Activated CD4-positive, alpha-beta memory T cell treated with anti-CD3 and anti-CD28 coated beads for 36 hours (primary cell): Measurements from ENCODE around the gene RHOT2. TPM values are rescaled to one million over a fixed set of nuclear protein-coding genes. Genes with fewer than 3 reads are reported as not detected.

Experiments used
- CTCF ChIA-PET: fragments of 350-600 bp; sonication (Branson Sonifier 250); formaldehyde crosslinking; loops from one replicate; lab custom pipeline; 2021; ENCODE audit warnings: antibody characterized with exemption, inconsistent platforms; lab: Charles Lee
- POLR2A ChIA-PET: fragments of 350-600 bp; sonication (Branson Sonifier 250); formaldehyde crosslinking; loops from one replicate; lab custom pipeline; 2021; ENCODE audit warnings: antibody characterized with exemption; lab: Charles Lee
- DNase-seq: peaks from one replicate; pipeline ENCODE4 v3.0.0-alpha.2; 2020
- H3K27ac Mint-ChIP-seq: one replicate; pipeline ENCODE4 v1.8.0; 2021; ENCODE audit warnings: mixed read lengths
- H3K27me3 Mint-ChIP-seq: one replicate; pipeline ENCODE4 v1.8.0; 2021; ENCODE audit warnings: mixed read lengths
- H3K36me3 Mint-ChIP-seq: one replicate; pipeline ENCODE4 v1.8.0; 2021; ENCODE audit warnings: mixed read lengths
- H3K4me1 Mint-ChIP-seq: one replicate; pipeline ENCODE4 v1.8.0; 2021; ENCODE audit warnings: low read depth, mixed read lengths
- H3K4me3 Mint-ChIP-seq: one replicate; pipeline ENCODE4 v1.8.0; 2021; ENCODE audit warnings: mild to moderate bottlenecking, mixed read lengths
- H3K9me3 Mint-ChIP-seq: one replicate; pipeline ENCODE4 v1.8.0; 2021; ENCODE audit warnings: mixed read lengths
- intact Hi-C: fragments of 100-400 bp; cut with micrococcal nuclease; formaldehyde crosslinking; loops from one replicate; pipeline ENCODE4 v1.15.1; 2023
- total RNA-seq, 2 experiments: library from RNA; stranded (reverse); gene quantifications; one replicate each; pipeline ENCODE4 v1.2.3, GENCODE V29; 2021

Gene RHOT2
- total RNA-seq, 2 experiments from 2014 or later, result 112 to 128 TPM

GRCh38 chr16:643050-643368 lies 24.9 kb upstream of the RHOT2 start:
- Mint-ChIP-seq H3K9me3 (no peaks in the 10 kb centered on the region), H3K27ac (no peak overlapping the region), H3K4me1 (peaks cover 15% of the 10 kb centered on the region), H3K4me3 (peak overlapping the region; percentile 73), H3K36me3 (no peaks in the 10 kb centered on the region), H3K27me3 (no peaks in the 10 kb centered on the region)
- POLR2A ChIA-PET, result interaction anchor here (1.0 kb wide), 1 partner anchor 33 kb away, joined by 3 read pairs; the partner anchor contains the start of gene RHBDL1
- intact Hi-C loops, result no loop called here
- CTCF ChIA-PET, result interaction anchor here (0.6 kb wide), 1 partner anchor 95 kb away, joined by 3 read pairs; no protein-coding TSS in a partner anchor
- DNase-seq, result no peak

GRCh38 chr16:644556-644955 lies 23.4 kb upstream of the RHOT2 start:
- Mint-ChIP-seq H3K27ac (no peak overlapping the region), H3K27me3 (no peaks in the 10 kb centered on the region), H3K9me3 (no peaks in the 10 kb centered on the region), H3K4me1 (peaks cover 15% of the 10 kb centered on the region), H3K4me3 (no peak overlapping the region), H3K36me3 (peaks cover 1% of the 10 kb centered on the region)
- POLR2A ChIA-PET, result no interaction called here
- CTCF ChIA-PET, result no interaction called here
- intact Hi-C loops, result no loop called here
- DNase-seq, result no peak

- POLR2A ChIA-PET, result no interaction called here
Observed at GRCh38 chr16:645852-646678, 21.9 kb upstream of the RHOT2 start.

GRCh38 chr16:646679-647172 lies 21.2 kb upstream of the RHOT2 start:
- Mint-ChIP-seq H3K36me3 (peaks cover 1% of the 10 kb centered on the region), H3K27ac (no peak overlapping the region), H3K4me1 (peaks cover 22% of the 10 kb centered on the region), H3K9me3 (no peaks in the 10 kb centered on the region), H3K27me3 (no peaks in the 10 kb centered on the region), H3K4me3 (no peak overlapping the region)
- CTCF ChIA-PET, result no interaction called here
- POLR2A ChIA-PET, result no interaction called here
- DNase-seq, result no peak
- intact Hi-C loops, result no loop called here

More at GRCh38 chr16:645852-646678, 21.9 kb upstream of the RHOT2 start:
- Mint-ChIP-seq H3K27me3 (no peaks in the 10 kb centered on the region), H3K27ac (no peak overlapping the region), H3K9me3 (no peaks in the 10 kb centered on the region), H3K36me3 (peaks cover 1% of the 10 kb centered on the region), H3K4me1 (peaks cover 22% of the 10 kb centered on the region), H3K4me3 (no peak overlapping the region)
- no peak for DNase-seq
- intact Hi-C loops, result no loop called here
- CTCF ChIA-PET, result no interaction called here

- ChIA-PET CTCF (interaction anchor here (0.6 to 1.3 kb wide), 9 partner anchors 9 to 33 kb away, joined by 3 to 13 read pairs (median 4); partner anchors contain the start of genes METTL26, RHOT2 and STUB1), POLR2A (interaction anchor here (0.8 to 2.8 kb wide), 2 partner anchors 11 to 16 kb away, joined by 3 to 16 read pairs; partner anchors contain the start of gene METTL26)
- intact Hi-C loops, result no loop called here
- DNase-seq, result no peak
- H3K9me3 Mint-ChIP-seq, result no peaks in the 10 kb centered on the region
- H3K4me3 Mint-ChIP-seq, result no peak overlapping the region
- peaks cover 1% of the 10 kb centered on the region for H3K36me3 Mint-ChIP-seq
- no peak overlapping the region for H3K27ac Mint-ChIP-seq
- H3K4me1 Mint-ChIP-seq, result peaks cover 22% of the 10 kb centered on the region
- H3K27me3 Mint-ChIP-seq, result no peaks in the 10 kb centered on the region
Observed at GRCh38 chr16:647173-647902, 20.6 kb upstream of the RHOT2 start.

- DNase-seq, result peak; percentile 71
- Mint-ChIP-seq H3K4me1 (peaks cover 19% of the 10 kb centered on the region), H3K27me3 (no peaks in the 10 kb centered on the region), H3K4me3 (peak overlapping the region; percentile 79), H3K27ac (peak overlapping the region; percentile 56), H3K9me3 (no peaks in the 10 kb centered on the region), H3K36me3 (peaks cover 1% of the 10 kb centered on the region)
- POLR2A ChIA-PET, result interaction anchor here (0.8 to 2.8 kb wide), 5 partner anchors 12 to 122 kb away, joined by 3 to 16 read pairs (median 4); partner anchors contain the start of genes METTL26, RHOT2 and STUB1
- intact Hi-C loops, result no loop called here
- CTCF ChIA-PET, result interaction anchor here (0.6 to 1.3 kb wide), 11 partner anchors 8 to 421 kb away, joined by 3 to 13 read pairs (median 4); partner anchors contain the start of genes METTL26, RHOT2 and STUB1
Observed at GRCh38 chr16:648071-648780, 19.7 kb upstream of the RHOT2 start.

- peaks cover 16% of the 10 kb centered on the region for H3K4me1 Mint-ChIP-seq
- peak within 1 kb of the TSS; percentile 79 for H3K4me3 Mint-ChIP-seq
- POLR2A ChIA-PET, result interaction anchor here (0.6 to 2.8 kb wide), 6 partner anchors 13 to 1795 kb away, joined by 3 to 16 read pairs (median 4); partner anchors contain the start of genes METTL26, RHOT2 and STUB1
- DNase-seq, result peak; percentile 95
- H3K9me3 Mint-ChIP-seq, result no peaks in the 10 kb centered on the region
- peak within 1 kb of the TSS; percentile 56 for H3K27ac Mint-ChIP-seq
- intact Hi-C loops, result loop anchor here (1.0 kb wide), 1 partner anchor 60 kb away; no protein-coding TSS in a partner anchor
- H3K27me3 Mint-ChIP-seq, result no peaks in the 10 kb centered on the region
- peaks cover 1% of the 10 kb centered on the region for H3K36me3 Mint-ChIP-seq
- CTCF ChIA-PET, result interaction anchor here (0.8 to 1.3 kb wide), 11 partner anchors 9 to 542 kb away, joined by 3 to 13 read pairs (median 4); partner anchors contain the start of genes METTL26, RHOT2 and STUB1
Observed at GRCh38 chr16:648781-649589, 18.9 kb upstream of the RHOT2 start, which contains the start of gene WDR90. WDR90 (plus strand) TSS chr16:649365; CDS start chr16:649417, 52 bp downstream.

- intact Hi-C loops, result loop anchor here (1.0 kb wide), 1 partner anchor 60 kb away; no protein-coding TSS in a partner anchor
- Mint-ChIP-seq H3K27me3 (no peaks in the 10 kb centered on the region), H3K4me1 (peaks cover 11% of the 10 kb centered on the region), H3K36me3 (peaks cover 1% of the 10 kb centered on the region), H3K9me3 (no peaks in the 10 kb centered on the region), H3K27ac (no peak overlapping the region), H3K4me3 (peak overlapping the region; percentile 72)
- POLR2A ChIA-PET, result interaction anchor here (1.2 to 2.8 kb wide), 4 partner anchors 13 to 124 kb away, joined by 3 to 16 read pairs (median 4); partner anchors contain the start of genes METTL26 and RHOT2
- CTCF ChIA-PET, result interaction anchor here (0.9 to 1.1 kb wide), 3 partner anchors 13 to 543 kb away, joined by 3 to 6 read pairs (median 3); partner anchors contain the start of gene METTL26
- DNase-seq, result no peak
Observed at GRCh38 chr16:649631-650030, 18.3 kb upstream of the RHOT2 start.

GRCh38 chr16:651844-652243 lies 16.1 kb upstream of the RHOT2 start:
- DNase-seq, result no peak
- H3K4me1 Mint-ChIP-seq, result peaks cover 9% of the 10 kb centered on the region
- intact Hi-C loops, result no loop called here
- H3K9me3 Mint-ChIP-seq, result no peaks in the 10 kb centered on the region
- no peak overlapping the region for H3K4me3 Mint-ChIP-seq
- H3K27me3 Mint-ChIP-seq, result no peaks in the 10 kb centered on the region
- no peak overlapping the region for H3K27ac Mint-ChIP-seq
- ChIA-PET POLR2A (interaction anchor here (0.8 kb wide), 1 partner anchor 66 kb away, joined by 3 read pairs; no protein-coding TSS in a partner anchor), CTCF (interaction anchor here (1.2 kb wide), 1 partner anchor 15 kb away, joined by 3 read pairs; the partner anchor contains the start of gene METTL26)
- peaks cover 1% of the 10 kb centered on the region for H3K36me3 Mint-ChIP-seq

- Mint-ChIP-seq H3K4me1 (peaks cover 7% of the 10 kb centered on the region), H3K36me3 (peaks cover 1% of the 10 kb centered on the region), H3K27ac (no peak overlapping the region), H3K9me3 (no peaks in the 10 kb centered on the region), H3K4me3 (no peak overlapping the region), H3K27me3 (no peaks in the 10 kb centered on the region)
- intact Hi-C loops, result no loop called here
- CTCF ChIA-PET, result no interaction called here
- no peak for DNase-seq
- POLR2A ChIA-PET, result interaction anchor here (0.8 kb wide), 1 partner anchor 66 kb away, joined by 3 read pairs; no protein-coding TSS in a partner anchor
Observed at GRCh38 chr16:652454-653305, 15.3 kb upstream of the RHOT2 start.
